Measurements from ENCODE around the gene INTS14.

DNA sequence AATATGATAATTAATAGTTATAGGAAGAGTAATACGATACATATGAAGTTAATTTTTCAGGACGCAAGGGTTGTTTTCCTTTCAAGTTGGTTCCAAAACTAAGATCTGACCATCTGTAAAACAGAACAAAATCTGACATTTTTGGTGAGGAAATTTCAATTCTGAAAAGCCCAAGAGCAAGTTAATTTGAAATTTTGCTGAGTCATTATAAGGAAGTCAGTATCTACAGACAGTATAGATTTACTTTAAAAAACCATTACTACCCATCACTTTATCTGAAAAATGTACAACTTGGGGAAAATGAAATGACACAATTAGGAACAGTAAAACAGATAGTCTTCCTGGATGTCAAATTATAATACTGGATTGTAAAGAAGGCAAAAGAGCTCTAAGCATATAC, 12.5 kb downstream of the INTS14 start:
- TF ChIP-seq, protein P1, sequence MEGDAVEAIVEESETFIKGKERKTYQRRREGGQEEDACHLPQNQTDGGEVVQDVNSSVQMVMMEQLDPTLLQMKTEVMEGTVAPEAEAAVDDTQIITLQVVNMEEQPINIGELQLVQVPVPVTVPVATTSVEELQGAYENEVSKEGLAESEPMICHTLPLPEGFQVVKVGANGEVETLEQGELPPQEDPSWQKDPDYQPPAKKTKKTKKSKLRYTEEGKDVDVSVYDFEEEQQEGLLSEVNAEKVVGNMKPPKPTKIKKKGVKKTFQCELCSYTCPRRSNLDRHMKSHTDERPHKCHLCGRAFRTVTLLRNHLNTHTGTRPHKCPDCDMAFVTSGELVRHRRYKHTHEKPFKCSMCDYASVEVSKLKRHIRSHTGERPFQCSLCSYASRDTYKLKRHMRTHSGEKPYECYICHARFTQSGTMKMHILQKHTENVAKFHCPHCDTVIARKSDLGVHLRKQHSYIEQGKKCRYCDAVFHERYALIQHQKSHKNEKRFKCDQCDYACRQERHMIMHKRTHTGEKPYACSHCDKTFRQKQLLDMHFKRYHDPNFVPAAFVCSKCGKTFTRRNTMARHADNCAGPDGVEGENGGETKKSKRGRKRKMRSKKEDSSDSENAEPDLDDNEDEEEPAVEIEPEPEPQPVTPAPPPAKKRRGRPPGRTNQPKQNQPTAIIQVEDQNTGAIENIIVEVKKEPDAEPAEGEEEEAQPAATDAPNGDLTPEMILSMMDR (conservative IDR thresholded peaks at IDR 0.05; ENCODE audit: low read depth, low read length): no peak
- TF ChIP-seq EZH2 (IDR thresholded peaks at IDR 0.05; ENCODE audit: borderline replicate concordance, low read depth, low read length, poor library complexity, severe bottlenecking): no peak

Measured in A673 (cell line).